ENCODE measurements around the gene NPLOC4.
A peak's percentile ranks its signal among the peaks of the same experiment; 100 is the strongest.

NPLOC4 gene

GRCh38 chr17:81636505-81637288, at the start of gene NPLOC4, which contains the start of gene TSPAN10:
Gene NPLOC4 (minus strand): TSS chr17:81637112. CDS start chr17:81636930, 182 bp downstream.
Gene TSPAN10 (plus strand): TSS chr17:81637196. CDS start chr17:81642413, 5,217 bp downstream.
- peak; percentile 82 for DNase-seq (ENCODE audit: low read depth)

GRCh38 chr17:81686614-81687013, 49.7 kb upstream of the NPLOC4 start:
- no peak for DNase-seq (ENCODE audit: low read depth)

GRCh38 chr17:81685108-81685507, 48.2 kb upstream of the NPLOC4 start:
- DNase-seq (ENCODE audit: low read depth): peak; percentile 29

GRCh38 chr17:81684442-81684911, 47.6 kb upstream of the NPLOC4 start:
- peak; percentile 77 for DNase-seq (ENCODE audit: low read depth)

GRCh38 chr17:81683584-81684441, 46.9 kb upstream of the NPLOC4 start, which contains the start of the genes ARL16 and HGS:
Gene ARL16 (minus strand): TSS chr17:81683797. CDS start chr17:81683753, 44 bp downstream.
Gene HGS (plus strand): TSS chr17:81684011. CDS start chr17:81684067, 56 bp downstream.
- peak; percentile 99 for DNase-seq (ENCODE audit: low read depth)

- no peak for DNase-seq (ENCODE audit: low read depth)
Observed at GRCh38 chr17:81683208-81683583, 46.3 kb upstream of the NPLOC4 start.

GRCh38 chr17:81682565-81683207, 45.8 kb upstream of the NPLOC4 start:
- DNase-seq (ENCODE audit: low read depth): peak; percentile 44

- DNase-seq (ENCODE audit: low read depth): peak; percentile 52
Observed at GRCh38 chr17:81681672-81682071, 44.8 kb upstream of the NPLOC4 start.

- DNase-seq (ENCODE audit: low read depth): no peak
Observed at GRCh38 chr17:81680150-81680549, 43.2 kb upstream of the NPLOC4 start.

GRCh38 chr17:81676906-81677305, 40.0 kb upstream of the NPLOC4 start:
- no peak for DNase-seq (ENCODE audit: low read depth)

- DNase-seq (ENCODE audit: low read depth): peak; percentile 40
Observed at GRCh38 chr17:81675515-81676221, 38.8 kb upstream of the NPLOC4 start.

- no peak for DNase-seq (ENCODE audit: low read depth)
Observed at GRCh38 chr17:81673561-81674258, 36.8 kb upstream of the NPLOC4 start.

- DNase-seq (ENCODE audit: low read depth): no peak
Observed at GRCh38 chr17:81672954-81673353, 36.0 kb upstream of the NPLOC4 start.

- DNase-seq (ENCODE audit: low read depth): no peak
Observed at GRCh38 chr17:81672504-81672903, 35.6 kb upstream of the NPLOC4 start.

- no peak for DNase-seq (ENCODE audit: low read depth)
Observed at GRCh38 chr17:81667754-81668153, 30.8 kb upstream of the NPLOC4 start.

- DNase-seq (ENCODE audit: low read depth): peak; percentile 97
Observed at GRCh38 chr17:81666342-81667191, 29.7 kb upstream of the NPLOC4 start, which contains the start of the genes CCDC137 and OXLD1. Gene CCDC137 (plus strand): TSS chr17:81666737. CDS start chr17:81666767, 30 bp downstream. Gene OXLD1 (minus strand): TSS chr17:81666605. CDS start chr17:81666577, 28 bp downstream.

- DNase-seq (ENCODE audit: low read depth): no peak
Observed at GRCh38 chr17:81666092-81666341, 29.1 kb upstream of the NPLOC4 start.

GRCh38 chr17:81665205-81666091, 28.5 kb upstream of the NPLOC4 start:
- DNase-seq (ENCODE audit: low read depth): peak; percentile 19

- DNase-seq (ENCODE audit: low read depth): no peak
Observed at GRCh38 chr17:81664051-81664470, 27.1 kb upstream of the NPLOC4 start.
